GM12891 (cell line): Measurements from ENCODE around the gene TMEM127.

ENCODE experiments used
- PAX5 ChIP-seq: IDR thresholded peaks from 2 replicates; pipeline ENCODE4 v1.6.1; 2011; ENCODE audit warnings: low read length, moderate library complexity, mild to moderate bottlenecking; ENCODE audit not compliant: insufficient read depth, severe bottlenecking
- POLR2A ChIP-seq: IDR thresholded peaks from 2 replicates; pipeline ENCODE4 v1.6.1; 2011; ENCODE audit warnings: low read depth, low read length, control low read depth
- POLR2AphosphoS5 ChIP-seq: IDR thresholded peaks from 2 replicates; pipeline ENCODE4 v1.6.1; 2011; ENCODE audit warnings: low read depth, low read length, control low read depth
- POU2F2 ChIP-seq: IDR thresholded peaks from 2 replicates; pipeline ENCODE4 v1.6.1; 2011; ENCODE audit warnings: low read depth, mild to moderate bottlenecking, control low read depth, low read length, moderate library complexity
- SPI1 ChIP-seq: IDR thresholded peaks from 2 replicates; pipeline ENCODE4 v1.6.1; 2011; ENCODE audit warnings: low read depth, low read length, control low read depth
- TAF1 ChIP-seq: IDR thresholded peaks from 2 replicates; pipeline ENCODE4 v1.6.1; 2011; ENCODE audit warnings: low read depth, low read length, control low read depth

- TF ChIP-seq TAF1 (no peak), POLR2A (no peak), POU2F2 (no peak), POLR2AphosphoS5 (no peak), PAX5 (no peak), SPI1 (no peak)
Observed at GRCh38 chr2:96212339-96212738, 53.5 kb downstream of the TMEM127 start.
